A549 (cell line): Measurements from ENCODE around the gene HOXA4.

Experiments used
- CHD2 ChIP-seq: fragments of 150-350 bp; IDR thresholded peaks from 2 replicates; pipeline ENCODE4 v1.6.1; 2014; ENCODE audit warnings: low read length; ENCODE audit not compliant: partially characterized antibody
- CTCF ChIP-seq: fragments of >200 bp; sonication (Bioruptor Twin); formaldehyde crosslinking; IDR thresholded peaks from 3 replicates; pipeline ENCODE4 v1.5.1; 2016
- EHMT2 ChIP-seq: fragments of 200-600 bp; sonication (generic); IDR thresholded peaks from 2 replicates; pipeline ENCODE4 v1.6.1; 2016; ENCODE audit warnings: antibody characterized with exemption, low read depth, mild to moderate bottlenecking, moderate library complexity
- EP300 ChIP-seq, 2 experiments: fragments of >200 bp; sonication (Bioruptor Twin); formaldehyde crosslinking; IDR thresholded peaks; 2 replicates in 1 of 2; 3 replicates in 1 of 2; pipeline ENCODE4 v1.6.1; 2016 to 2017
- ESRRA ChIP-seq: fragments of 150-350 bp; IDR thresholded peaks from 2 replicates; pipeline ENCODE4 v1.6.1; 2014; ENCODE audit warnings: mild to moderate bottlenecking, low read length, borderline replicate concordance
- HDAC2 ChIP-seq: fragments of 200-600 bp; sonication (generic); IDR thresholded peaks from 2 replicates; pipeline ENCODE4 v1.6.1; 2016
- HEYL ChIP-seq: fragments of 250-450 bp; sonication (Bioruptor Pico); IDR thresholded peaks from 2 replicates; pipeline ENCODE4 v1.8.0; 2021; ENCODE audit warnings: mild to moderate bottlenecking, moderate library complexity
- JUNB ChIP-seq: fragments of >200 bp; sonication (Bioruptor Twin); formaldehyde crosslinking; IDR thresholded peaks from 2 replicates; pipeline ENCODE4 v1.6.1; 2016
- POLR2A ChIP-seq: IDR thresholded peaks from 2 replicates; pipeline ENCODE4 v1.6.1; 2012; ENCODE audit warnings: mild to moderate bottlenecking, low read length
- RFX5 ChIP-seq: fragments of 450-650 bp; IDR thresholded peaks from 2 replicates; pipeline ENCODE4 v1.7.1; 2014; ENCODE audit warnings: antibody characterized with exemption, mild to moderate bottlenecking, moderate library complexity
- RNF2 ChIP-seq: fragments of 200-600 bp; sonication (generic); IDR thresholded peaks from 2 replicates; pipeline ENCODE4 v1.6.1; 2016; ENCODE audit warnings: low read depth, mild to moderate bottlenecking, antibody characterized with exemption, moderate library complexity, borderline replicate concordance
- USF2 ChIP-seq: fragments of 450-650 bp; IDR thresholded peaks from 2 replicates; pipeline ENCODE4 v1.6.1; 2014; ENCODE audit warnings: antibody characterized with exemption

- TF ChIP-seq CTCF (no peak), CHD2 (no peak), EP300 (IDR thresholded peaks at IDR 0.05) (no peak), USF2 (no peak), ESRRA (no peak), HDAC2 (no peak), JUNB (no peak), EHMT2 (no peak), RNF2 (no peak), POLR2A (no peak), RFX5 (no peak), HEYL (no peak)
Observed at GRCh38 chr7:27092819-27093110, 37.8 kb downstream of the HOXA4 start.
